Measurements from ENCODE around the gene MFSD6.

DNA sequence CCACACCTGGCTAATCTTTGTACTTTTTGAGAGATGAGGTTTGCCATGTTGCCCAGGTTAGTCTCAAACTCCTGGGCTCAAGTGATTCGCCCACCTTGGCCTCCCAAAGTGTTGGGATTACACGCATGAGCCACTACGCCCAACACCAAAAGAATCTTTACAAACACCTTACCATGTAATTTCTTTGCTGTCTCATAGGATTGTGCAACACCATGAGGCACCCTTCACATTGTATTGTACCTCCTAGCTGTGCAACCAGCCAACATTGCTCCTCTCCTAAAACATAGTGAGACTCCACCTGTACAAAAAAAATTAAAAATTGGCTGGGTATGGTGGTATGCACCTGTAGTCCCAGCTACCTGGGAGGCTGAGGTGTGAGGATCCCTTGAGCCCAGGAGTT, 3.1 kb upstream of the MFSD6 start:
- TF ChIP-seq, protein P1, sequence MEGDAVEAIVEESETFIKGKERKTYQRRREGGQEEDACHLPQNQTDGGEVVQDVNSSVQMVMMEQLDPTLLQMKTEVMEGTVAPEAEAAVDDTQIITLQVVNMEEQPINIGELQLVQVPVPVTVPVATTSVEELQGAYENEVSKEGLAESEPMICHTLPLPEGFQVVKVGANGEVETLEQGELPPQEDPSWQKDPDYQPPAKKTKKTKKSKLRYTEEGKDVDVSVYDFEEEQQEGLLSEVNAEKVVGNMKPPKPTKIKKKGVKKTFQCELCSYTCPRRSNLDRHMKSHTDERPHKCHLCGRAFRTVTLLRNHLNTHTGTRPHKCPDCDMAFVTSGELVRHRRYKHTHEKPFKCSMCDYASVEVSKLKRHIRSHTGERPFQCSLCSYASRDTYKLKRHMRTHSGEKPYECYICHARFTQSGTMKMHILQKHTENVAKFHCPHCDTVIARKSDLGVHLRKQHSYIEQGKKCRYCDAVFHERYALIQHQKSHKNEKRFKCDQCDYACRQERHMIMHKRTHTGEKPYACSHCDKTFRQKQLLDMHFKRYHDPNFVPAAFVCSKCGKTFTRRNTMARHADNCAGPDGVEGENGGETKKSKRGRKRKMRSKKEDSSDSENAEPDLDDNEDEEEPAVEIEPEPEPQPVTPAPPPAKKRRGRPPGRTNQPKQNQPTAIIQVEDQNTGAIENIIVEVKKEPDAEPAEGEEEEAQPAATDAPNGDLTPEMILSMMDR (conservative IDR thresholded peaks at IDR 0.05 in 1 of 2, IDR thresholded peaks at IDR 0.05 in 1 of 2; ENCODE audit: low read depth in 1 of 2, low read length in 2 of 2): no peak
- TF ChIP-seq EZH2 (IDR thresholded peaks at IDR 0.05; ENCODE audit: low read length, missing control alignments): no peak
